Gastroesophageal sphincter (tissue), 3 donors: ENCODE results near the gene EDNRB.

Source experiments
- POLR2AphosphoS5 ChIP-seq: sonication (generic); formaldehyde crosslinking; IDR thresholded peaks from one replicate; pipeline ENCODE4 v1.6.1; 2017; ENCODE audit warnings: antibody characterized with exemption
- TF ChIP-seq, protein P1 (sequence below), 4 experiments: fragments of 200-600 bp in 2 of 4; fragments of 450-650 bp in 2 of 4; sonication (generic) in 1 of 4; IDR thresholded peaks; one replicate each; pipeline ENCODE4 v1.5.1; 2017 to 2019; ENCODE audit warnings: antibody characterized with exemption in 4 of 4, mild to moderate bottlenecking in 2 of 4, moderate library complexity in 2 of 4

DNA sequence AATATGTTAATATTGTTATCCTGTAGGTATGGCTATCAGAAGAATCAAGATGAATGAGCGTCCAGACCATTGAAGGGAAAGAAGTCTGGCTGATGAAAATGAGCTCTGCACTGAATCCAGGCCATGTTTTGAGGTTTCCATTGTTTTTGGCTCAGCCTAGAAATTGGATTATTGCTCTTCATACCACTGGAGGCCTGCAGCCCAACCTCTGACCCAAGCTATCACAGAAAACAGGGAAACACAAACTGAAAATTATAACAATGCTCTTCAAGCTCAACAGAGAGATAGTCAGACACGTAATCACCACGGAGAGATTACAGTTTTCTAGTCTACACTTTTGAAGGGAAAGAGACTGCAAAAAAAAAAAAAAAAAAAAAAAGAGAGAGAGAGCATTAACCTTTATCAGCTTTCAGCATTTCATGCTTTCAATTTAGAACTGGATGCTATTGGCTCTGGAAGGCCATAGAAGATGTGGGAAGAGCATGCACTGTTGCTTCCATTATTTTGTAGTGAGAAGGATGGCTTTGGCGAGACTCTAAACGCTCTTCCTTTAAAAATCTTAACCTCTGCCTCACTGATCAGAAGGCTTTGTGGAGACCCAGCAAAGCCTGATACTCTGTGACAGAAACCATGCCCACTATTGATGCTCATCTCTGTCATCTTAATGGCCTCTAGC is 10.8 kb downstream of the EDNRB start:
- TF ChIP-seq, protein P1, sequence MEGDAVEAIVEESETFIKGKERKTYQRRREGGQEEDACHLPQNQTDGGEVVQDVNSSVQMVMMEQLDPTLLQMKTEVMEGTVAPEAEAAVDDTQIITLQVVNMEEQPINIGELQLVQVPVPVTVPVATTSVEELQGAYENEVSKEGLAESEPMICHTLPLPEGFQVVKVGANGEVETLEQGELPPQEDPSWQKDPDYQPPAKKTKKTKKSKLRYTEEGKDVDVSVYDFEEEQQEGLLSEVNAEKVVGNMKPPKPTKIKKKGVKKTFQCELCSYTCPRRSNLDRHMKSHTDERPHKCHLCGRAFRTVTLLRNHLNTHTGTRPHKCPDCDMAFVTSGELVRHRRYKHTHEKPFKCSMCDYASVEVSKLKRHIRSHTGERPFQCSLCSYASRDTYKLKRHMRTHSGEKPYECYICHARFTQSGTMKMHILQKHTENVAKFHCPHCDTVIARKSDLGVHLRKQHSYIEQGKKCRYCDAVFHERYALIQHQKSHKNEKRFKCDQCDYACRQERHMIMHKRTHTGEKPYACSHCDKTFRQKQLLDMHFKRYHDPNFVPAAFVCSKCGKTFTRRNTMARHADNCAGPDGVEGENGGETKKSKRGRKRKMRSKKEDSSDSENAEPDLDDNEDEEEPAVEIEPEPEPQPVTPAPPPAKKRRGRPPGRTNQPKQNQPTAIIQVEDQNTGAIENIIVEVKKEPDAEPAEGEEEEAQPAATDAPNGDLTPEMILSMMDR (IDR thresholded peaks at IDR 0.05) = no peak
- TF ChIP-seq POLR2AphosphoS5 = no peak
